ENCODE results near the gene TBCK.

DNA sequence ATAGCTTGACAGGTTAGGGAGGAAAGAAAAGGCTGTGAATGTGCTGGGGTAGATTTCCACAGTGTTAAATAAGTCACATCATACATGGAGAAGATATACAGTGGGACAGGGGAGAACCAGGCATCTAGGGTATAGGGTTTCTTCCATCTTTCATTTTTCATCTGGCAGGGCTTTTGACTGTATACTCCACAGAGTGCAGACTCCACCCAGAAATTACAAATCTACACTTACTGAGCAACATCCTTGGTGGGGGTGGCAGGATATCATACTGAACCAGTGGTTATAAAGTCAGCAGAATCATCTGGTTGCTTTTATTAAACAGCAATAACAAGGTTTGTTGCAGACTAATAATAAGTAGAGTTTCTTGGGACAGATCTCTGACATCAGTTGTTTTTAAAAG is 266.5 kb downstream of the TBCK start:
- TF ChIP-seq CTCF (conservative IDR thresholded peaks at IDR 0.05 in 1 of 2, IDR thresholded peaks at IDR 0.05 in 1 of 2; ENCODE audit: extremely low read depth in 1 of 2, insufficient read depth in 1 of 2, low read depth in 1 of 2, low read length in 2 of 2) = no peak
- TF ChIP-seq EZH2 (IDR thresholded peaks at IDR 0.05; ENCODE audit: borderline replicate concordance, low read length) = no peak

Measured in mammary epithelial cell (primary cell).